SU-DHL-6 (cell line): ENCODE results near the gene HSF5.

Experiments
- CTCF ChIP-seq: fragments of 200-600 bp; sonication (generic); IDR thresholded peaks from one replicate; pipeline ENCODE4 v1.5.1; 2017; ENCODE audit warnings: antibody characterized with exemption, mild to moderate bottlenecking, low read length, moderate library complexity; ENCODE audit not compliant: insufficient read depth, poor library complexity, severe bottlenecking
- EZH2phosphoT487 ChIP-seq: fragments of 200-600 bp; sonication (generic), shearing (Covaris generic); conservative IDR thresholded peaks from 2 replicates; pipeline ENCODE4 v1.6.1; 2018; ENCODE audit warnings: mild to moderate bottlenecking, antibody characterized with exemption, low read length, moderate library complexity, mixed read lengths

- no peak for TF ChIP-seq CTCF
- TF ChIP-seq EZH2phosphoT487, result no peak
These were observed 16.7 kb upstream of the HSF5 start for GRCh38 chr17:58504826-58505351.
